Measurements from ENCODE around the gene MRPL24.

Gene MRPL24

GRCh38 chr1:156709757-156710489 lies 31.0 kb downstream of the MRPL24 start:
- DNase-seq (ENCODE audit: low read depth), result no peak

GRCh38 chr1:156709031-156709430 lies 31.9 kb downstream of the MRPL24 start:
- DNase-seq (ENCODE audit: low read depth), result no peak

GRCh38 chr1:156708218-156708661 lies 32.6 kb downstream of the MRPL24 start:
- no peak for DNase-seq (ENCODE audit: low read depth)

DNA sequence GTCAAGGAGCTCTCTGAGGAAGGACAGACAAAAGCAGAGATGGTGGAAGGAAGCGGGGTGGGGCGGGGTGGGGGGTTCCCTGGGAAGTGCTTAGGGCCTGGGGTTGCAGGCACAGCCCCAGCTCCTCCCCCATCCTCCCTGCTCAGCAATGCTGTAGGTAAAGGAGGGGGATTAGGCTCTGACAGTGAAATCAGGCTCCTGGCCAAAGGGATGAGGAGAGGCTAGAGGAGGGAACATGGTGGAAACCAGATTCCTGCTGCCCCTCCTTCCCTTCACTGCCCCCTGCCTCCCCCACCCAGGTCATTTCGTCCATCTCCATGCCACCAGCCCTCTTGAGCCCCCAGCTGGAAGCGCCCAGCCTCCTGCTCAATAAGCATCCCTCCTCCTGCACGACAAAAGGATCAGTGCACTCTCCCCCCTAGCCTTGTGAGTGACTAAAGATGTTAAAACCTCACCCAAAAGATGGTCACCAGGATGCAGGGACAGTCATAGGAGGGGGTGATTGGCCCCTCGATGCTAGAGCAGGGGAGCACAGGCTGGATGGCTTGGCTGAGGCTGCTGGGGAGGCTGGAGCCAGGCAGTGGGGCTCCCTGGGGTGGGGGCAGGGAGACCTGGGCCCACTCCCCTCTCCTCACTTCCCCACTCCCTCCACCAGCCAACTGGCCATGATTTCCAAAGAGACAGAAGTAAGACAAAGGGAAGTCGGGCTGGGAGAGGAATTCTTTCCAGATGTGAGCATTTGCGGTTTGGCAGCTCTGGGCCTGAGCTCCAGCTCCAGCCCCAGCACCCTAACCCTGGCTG lies 33.3 kb downstream of the MRPL24 start:
- no peak for DNase-seq (ENCODE audit: low read depth)

GRCh38 chr1:156706657-156707416 lies 34.1 kb downstream of the MRPL24 start:
- no peak for DNase-seq (ENCODE audit: low read depth)

DNA sequence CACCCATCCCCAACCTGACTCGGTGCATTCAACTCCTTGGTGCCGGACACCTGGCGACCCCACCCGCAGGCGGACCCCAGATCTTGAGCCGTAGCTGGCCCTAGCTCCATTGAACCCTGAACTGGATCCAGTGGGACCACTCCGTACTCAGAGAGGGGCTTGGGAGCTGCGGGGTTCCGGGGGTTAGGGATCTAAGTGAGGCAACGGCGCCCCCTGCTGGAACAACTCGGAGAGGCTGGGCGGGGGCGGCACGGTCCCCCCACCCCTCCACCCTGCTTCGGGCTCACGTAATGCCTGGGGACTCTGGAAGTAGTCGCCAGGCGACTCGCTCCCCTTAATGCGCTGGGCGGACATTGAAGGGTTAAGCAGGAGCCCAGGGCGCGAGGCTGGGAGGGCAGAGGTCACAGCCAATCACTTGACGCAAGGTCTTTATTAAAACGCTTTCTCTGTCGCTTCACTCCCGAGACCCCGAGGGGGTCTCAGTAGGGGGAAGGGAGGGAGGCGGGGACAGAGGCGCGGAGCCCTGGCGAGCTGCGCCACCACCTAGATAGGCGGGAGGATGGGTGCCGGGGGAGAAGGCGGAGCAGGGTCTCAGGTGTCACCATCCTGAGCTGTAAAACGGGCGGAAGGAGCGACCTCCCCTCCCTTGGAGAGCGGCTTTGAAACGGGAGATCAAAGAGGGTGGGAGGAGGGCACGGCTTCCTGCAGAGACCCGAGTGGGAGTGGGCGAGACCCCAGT lies 34.8 kb downstream of the MRPL24 start:
- peak; percentile 47 for DNase-seq (ENCODE audit: low read depth)

DNA sequence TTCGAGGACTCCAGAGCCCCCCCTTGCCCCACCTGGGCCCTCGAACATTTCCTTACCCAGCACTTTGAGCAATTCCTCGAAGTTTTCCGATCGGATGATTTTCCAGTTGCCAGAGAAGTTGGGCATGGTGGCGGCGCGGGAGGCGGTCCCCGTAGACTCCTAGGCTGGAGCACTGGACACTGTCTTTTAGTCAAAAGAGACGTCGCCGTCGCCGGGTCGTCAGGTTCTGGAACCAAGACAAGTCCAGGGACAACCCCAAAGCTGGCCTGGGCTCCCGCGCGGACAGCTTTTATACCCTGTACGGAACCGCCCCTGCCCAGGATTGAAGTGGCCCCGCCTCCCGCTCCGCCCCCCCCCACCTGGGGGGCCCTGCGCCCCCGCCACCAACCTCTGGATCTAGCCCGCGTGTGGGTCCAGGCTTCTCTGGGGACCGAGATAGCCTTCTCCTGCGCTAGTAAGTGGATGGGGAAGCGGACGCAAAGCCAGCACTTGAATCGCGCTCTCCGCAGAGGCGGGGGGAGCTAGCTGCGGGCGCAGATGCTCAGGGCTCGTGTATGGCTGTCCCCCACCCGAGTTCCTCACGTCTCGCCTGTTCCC lies 35.5 kb downstream of the MRPL24 start, which contains the start of gene CRABP2:
Gene CRABP2, minus strand, starts transcription at position 263 of the 597 bp plus-strand sequence. Its CDS starts 137 bp downstream, at position 126.
- no peak for DNase-seq (ENCODE audit: low read depth)

- DNase-seq (ENCODE audit: low read depth), result no peak
Measured at GRCh38 chr1:156704930-156705320, 36.0 kb downstream of the MRPL24 start.

GRCh38 chr1:156704166-156704711 lies 36.6 kb downstream of the MRPL24 start:
- no peak for DNase-seq (ENCODE audit: low read depth)

GRCh38 chr1:156703741-156704140 lies 37.1 kb downstream of the MRPL24 start:
- no peak for DNase-seq (ENCODE audit: low read depth)

- DNase-seq (ENCODE audit: low read depth), result no peak
Measured at GRCh38 chr1:156703336-156703735, 37.6 kb downstream of the MRPL24 start.

DNA sequence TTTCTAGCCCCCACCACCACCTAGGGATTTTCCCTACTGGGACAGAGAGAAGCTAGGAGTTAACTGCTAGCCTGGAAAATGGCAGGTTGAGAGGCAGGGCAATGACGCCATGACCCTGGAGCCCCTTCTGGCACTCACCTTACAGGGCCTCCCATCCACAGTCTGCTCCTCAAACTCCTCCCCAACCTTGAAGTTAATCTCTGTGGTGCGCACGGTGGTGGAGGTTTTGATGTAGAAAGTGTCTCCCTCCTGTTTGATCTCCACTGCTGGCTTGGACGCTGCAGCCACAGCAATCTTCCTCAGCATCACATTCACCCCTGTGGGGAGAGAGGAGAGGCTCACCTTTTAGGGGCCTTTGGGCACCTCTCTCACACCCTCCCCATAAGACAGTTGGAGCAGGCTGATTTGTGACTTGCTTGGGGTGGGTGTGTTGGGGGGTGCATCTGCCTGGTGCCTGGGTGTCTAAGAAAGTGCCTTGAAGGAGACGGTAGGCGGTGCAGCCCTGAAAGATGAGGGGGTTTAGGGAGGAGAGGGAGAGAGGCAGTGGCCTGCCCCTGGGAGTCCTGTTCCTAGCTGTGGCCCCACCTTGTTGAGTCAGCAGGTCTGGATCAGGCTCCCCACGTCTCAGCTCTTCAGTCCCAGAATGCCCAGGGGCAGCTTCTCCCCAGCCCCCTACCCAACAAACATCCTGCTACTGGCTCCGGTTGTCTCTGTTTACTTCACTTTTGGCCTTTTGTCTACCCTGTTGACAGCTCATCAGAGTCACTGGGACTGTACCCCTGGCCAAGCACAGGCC lies 40.0 kb downstream of the MRPL24 start:
- DNase-seq (ENCODE audit: low read depth), result no peak

GRCh38 chr1:156698995-156699394 lies 41.9 kb downstream of the MRPL24 start:
- no peak for DNase-seq (ENCODE audit: low read depth)

- DNase-seq (ENCODE audit: low read depth), result no peak
Measured at GRCh38 chr1:156697481-156697880, 43.4 kb downstream of the MRPL24 start.

DNA sequence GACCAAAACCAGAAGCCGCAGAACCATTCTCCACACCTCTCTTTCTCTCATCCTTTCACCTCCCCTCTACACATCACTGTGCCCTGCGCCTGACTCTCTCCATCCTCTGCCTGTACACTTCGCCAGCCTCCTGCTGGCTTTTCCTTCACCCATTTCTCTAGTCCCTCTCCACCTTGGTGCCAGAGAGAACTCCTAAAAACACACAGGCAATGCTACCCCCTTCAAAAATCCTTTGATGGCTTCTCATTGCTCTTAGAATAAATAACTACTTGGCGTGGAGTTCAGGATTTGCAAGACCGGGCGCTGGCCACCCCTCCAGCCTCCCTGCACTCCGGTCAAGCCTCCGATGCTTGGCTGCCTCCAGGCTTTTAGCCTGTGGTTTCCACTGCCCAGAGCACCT lies 44.1 kb downstream of the MRPL24 start:
- DNase-seq (ENCODE audit: low read depth), result no peak

GRCh38 chr1:156694690-156694962 lies 46.3 kb downstream of the MRPL24 start:
- no peak for DNase-seq (ENCODE audit: low read depth)

GRCh38 chr1:156693848-156694689 lies 46.8 kb downstream of the MRPL24 start:
- DNase-seq (ENCODE audit: low read depth), result no peak

GRCh38 chr1:156692925-156693847 lies 47.7 kb downstream of the MRPL24 start:
- DNase-seq (ENCODE audit: low read depth), result no peak

Measured in activated T-helper 1 cell treated with Interleukin-2 at 50 U/mL for 16 hours (primary cell).